ENCODE measurements around the gene FAM193B.
"Not testable (repeated sequence)": the region's sequence is repeated elsewhere in the genome, so short reads cannot be mapped to it uniquely, and the experiment has no call there.

Gene FAM193B

DNA sequence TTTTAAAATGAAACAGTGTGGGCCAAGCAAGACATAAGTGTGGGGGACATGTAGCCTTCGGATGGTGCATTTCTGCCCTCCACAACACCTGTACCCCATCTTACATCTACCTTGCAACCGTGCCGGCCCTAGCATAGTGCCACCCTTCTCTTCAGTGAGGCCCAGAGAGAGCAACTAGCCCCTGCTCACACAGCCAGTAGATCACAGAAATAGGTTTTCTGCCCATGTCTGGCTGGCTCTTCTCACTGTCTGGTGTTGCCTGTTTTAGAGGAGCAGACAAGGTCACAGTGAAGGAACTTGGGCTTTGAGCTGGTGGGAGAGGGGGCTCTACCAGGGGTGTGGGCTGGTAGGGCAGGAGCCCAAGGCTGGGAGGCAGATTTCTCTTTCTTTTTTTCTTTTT, 68.1 kb downstream of the FAM193B start:
- DNase-seq (ENCODE audit: low read depth in 2 of 2): no peak

DNA sequence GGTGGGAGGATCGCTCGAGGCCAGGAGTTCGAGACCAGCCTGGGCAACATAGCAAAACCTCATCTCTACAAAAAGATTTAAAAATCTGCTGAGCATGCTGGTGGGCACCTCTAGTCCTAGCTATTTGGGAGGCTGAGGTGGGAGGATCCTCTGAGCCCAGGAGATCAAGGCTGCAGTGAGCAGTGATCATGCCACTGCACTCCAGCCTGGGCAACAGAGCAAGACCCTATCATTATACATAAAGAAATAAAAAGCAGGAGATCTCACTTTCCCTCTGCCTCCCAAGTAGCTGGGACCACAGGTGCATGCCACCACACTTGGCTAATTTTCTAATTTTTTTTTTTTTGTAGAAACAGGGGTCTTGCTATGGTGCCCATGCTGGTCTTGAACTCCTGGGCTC, 68.6 kb downstream of the FAM193B start:
- DNase-seq (ENCODE audit: low read depth in 2 of 2): not testable (repeated sequence)

DNA sequence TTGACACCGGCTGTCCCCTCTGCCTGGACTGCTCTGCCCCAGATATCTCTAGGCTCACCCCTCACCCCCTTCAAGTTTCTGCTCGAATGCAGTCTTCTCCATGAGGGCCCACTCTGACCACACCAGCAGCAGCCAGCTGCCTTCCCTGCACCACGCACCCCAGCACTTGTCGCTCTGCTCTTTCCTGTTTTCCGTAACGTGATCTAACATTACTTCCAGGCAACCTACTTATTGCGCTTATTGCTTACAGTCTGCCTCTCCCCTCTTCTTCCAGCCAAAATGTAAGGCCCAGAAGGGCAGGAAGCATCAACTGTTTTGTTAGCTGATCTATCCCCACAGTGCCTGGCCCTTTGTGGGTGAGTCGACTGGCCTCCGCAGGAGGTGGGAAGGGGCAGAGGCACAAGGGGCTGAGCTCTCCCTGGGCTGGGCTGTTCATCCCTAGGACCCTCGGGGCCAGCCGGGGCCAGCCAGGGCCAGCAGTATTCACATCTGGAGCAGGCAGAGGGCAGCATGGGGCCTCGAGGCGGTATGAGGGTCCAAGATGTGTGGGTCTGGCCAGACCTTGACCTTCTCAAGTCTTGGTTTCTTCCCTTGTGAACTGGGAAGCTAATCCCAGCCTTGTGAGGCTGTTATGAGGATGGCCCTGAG, 69.3 kb downstream of the FAM193B start:
- DNase-seq (ENCODE audit: low read depth in 2 of 2): no peak

DNA sequence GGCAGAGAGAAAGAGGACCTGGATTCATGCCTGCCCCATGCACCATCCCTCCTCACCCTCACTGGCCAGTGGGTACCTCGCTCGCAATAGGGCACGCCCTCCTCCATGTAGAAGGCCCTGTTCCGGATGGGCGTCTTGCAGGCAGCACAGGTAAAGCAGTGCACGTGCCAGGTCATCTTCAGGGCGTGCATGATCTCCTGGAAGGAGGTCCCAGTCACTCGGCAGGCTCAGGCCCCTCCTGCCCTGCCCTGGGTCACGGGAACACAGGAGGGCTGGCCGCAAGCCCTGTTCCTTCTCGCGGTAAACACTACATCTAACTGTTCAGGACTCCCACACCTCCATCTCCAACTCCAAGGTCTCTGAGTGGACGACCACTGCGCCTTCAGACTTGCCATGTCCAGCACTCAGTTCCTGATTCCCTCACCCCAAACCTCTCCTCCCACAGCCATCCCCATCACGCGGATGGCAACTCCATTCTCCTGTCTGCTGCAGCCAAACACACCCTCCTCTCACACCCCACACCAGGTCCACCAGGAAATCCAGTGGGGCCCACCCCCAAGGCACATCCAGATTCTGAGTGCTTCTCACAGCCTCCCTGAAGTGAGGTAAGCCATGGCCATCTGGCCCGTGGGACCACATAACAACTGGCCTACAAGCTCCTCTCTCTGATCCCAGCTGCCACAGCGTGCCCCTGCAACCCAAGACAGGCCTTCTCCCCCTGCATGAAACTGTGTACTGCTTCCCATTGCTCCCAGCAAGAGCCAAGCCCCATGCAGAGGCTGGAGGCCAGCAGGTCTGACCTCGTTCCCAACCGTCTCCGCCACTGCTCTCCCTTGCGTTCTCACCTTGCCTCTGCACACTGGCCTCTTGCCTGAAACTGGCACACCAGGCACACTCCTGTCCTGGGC, 70.1 kb downstream of the FAM193B start:
- DNase-seq (ENCODE audit: low read depth in 2 of 2): no peak

DNA sequence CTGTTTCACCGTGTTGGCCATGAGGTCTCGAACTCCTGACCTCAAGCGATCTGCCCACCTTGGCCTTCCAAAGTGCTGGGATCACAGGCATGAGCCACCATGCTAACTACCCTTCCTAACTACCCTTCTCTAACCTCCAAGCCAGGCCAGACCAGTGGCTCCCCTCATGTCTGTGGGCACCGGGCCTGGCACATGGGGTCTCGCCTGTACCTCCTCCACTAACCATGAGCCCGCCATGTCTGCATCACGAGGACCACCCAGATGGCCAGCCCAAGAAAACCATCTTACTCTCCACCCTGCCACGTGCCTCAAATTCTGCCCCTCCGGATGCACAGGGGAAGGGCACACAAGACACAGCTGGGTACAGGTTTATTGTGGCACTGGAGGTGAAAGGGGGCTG, 71.3 kb downstream of the FAM193B start:
- DNase-seq (ENCODE audit: low read depth in 2 of 2): no peak

DNA sequence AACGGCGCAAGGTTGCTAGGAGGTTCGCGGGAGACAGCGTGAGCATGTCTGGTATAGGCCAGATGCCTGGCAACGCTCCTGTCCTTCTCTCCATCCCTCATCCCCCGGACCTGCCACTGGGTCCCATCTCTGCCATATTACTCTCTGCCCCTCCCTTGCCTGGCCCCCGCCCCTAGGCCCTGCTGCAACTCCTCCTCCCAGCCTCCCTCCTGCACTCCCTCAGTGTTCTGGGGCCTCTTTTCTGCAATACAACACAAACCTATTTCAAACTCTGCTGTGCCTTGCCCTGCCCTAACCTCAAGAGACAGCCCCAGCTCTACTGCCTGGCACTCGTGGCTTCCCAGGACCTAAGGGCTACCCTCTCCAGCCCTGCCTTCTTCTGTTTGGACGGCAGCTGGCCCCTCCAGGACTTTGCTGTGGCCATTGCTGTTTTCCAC, 72.0 kb downstream of the FAM193B start:
- DNase-seq (ENCODE audit: low read depth in 2 of 2): no peak

DNA sequence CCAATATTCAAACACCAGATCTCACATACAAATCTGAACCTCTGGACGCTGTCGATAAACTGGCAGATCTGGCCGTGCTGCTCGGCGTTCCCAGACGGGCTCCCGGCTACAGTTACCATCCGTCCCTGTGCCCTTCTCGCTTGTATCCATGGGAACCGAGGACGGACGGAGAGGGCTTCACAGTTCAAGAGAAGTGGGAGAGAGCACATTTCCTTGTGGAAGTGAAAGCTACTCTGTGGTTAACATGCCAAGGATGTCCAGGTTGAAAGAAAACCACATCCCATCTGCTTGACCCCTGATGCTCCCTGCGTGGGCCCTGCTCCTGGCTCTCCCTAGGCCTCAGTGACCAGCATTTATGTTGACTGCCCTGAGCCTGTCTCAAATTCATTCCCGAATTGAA, 74.6 kb downstream of the FAM193B start:
- no peak for DNase-seq (ENCODE audit: low read depth in 2 of 2)

DNA sequence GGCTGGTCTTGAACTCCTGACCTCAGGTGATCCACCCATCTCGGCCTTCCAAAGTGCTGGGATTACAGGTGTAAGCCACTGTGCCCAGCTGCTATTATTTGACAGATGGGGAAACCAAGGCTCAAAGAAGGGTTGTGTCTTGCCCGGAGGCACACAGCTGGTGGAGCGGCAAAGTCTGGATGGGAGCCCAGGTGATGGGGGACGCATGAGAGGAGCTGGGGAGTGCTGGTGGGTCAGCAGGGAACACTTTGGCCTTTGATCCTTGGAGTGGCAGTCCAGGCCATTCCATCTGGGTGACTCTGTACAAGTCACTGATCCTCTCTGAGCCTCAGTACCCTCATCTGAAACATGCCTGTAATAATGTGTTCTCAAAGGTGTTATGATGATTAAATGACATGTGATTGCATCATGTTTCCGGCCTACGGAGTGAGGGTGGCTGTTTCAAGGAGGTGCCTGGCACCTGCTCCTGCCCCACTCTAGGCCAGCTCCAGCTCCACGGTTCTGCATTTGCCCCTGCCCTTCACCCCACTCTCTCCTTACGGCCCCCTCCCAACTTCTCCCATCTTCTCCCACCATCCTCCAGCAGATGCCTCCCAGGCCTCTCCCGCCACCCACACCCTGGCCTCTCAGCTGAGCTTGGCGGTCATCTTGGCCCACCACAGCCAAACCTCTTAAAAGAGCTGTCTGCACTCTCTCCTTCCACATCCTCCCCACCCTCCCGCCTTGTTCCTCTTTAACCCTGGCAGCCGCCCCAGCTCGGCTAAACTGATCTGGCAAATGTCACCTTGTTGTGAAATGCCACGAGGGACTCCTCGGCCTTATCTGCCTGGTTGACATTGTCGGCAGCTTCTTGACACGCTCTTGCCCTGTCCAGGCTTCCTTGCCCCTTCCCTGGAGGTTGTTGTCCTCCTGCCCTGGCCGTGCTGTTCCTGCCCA, 75.4 kb downstream of the FAM193B start:
- no peak for DNase-seq (ENCODE audit: low read depth in 2 of 2)

DNA sequence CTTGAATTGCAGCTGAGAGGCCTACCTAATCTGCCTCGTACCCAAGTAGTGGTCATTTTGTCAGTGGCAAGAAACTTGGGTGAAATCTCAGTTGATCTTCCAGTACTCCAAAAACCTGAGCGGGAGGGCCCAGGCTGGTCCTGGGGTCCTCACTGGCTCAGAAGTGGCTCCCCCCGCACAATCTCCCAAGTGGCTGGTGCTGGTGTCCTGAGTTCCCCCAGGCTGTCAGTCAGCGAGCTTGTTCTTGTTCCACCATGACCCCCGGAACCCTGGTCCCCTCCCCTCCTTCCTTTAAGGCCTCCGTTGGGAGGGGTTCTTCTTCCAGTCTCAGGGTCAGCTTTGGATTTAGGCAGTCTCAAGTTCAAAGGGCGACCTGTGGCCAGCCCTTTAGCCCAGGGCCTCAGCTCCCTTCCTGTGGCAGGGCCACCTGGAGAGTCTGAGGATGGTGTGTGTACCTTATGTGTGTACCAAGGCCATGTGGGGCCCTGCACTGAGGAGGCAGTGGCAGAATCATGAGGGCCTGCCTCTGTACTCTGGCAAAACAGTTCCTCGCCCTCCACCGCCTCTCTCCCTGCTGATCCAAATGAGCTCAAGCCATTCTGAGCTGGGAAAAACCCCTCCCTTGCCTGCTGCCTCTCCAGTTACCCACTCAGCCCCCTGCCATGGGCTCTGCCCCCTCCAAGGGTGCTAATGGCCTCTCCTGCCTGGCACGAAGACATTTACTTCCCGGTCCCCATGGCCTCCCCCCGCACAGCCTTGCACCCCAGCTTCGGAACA, 76.5 kb downstream of the FAM193B start:
- no peak for DNase-seq (ENCODE audit: low read depth in 2 of 2)

DNA sequence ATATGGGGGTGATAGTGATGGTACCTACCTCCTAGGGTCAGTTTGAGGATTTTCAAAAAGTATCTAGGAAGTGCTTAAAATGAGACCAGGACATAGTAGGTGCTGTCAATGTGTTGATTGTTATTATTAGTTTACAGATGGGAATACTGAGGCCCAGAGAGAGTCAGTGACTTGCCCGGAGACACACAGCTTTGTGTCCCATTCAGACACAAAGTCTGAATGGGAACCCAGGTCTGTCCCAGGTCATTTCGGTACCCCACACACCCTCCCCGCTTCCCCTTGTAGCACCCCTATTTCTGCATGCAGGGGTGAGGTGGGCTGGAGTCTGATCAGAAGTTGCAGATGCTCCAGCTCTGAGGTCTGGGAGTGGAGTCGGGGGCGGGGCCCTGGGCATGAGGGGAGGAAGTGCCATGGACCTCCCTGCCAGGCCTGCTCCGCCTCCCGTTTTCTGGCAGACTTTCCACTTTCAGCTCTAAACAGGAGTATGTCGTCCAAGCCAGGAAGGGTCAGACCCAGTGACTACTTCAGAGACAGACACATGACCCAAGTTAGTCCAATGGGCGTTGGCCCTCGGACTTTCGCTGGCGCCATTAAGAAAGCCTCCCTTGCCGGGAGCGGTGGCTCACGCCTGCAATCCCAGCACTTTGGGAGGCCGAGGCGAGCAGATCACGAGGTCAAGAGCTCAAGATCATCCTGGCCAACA, 77.7 kb downstream of the FAM193B start:
- no peak for DNase-seq (ENCODE audit: low read depth in 2 of 2)

DNA sequence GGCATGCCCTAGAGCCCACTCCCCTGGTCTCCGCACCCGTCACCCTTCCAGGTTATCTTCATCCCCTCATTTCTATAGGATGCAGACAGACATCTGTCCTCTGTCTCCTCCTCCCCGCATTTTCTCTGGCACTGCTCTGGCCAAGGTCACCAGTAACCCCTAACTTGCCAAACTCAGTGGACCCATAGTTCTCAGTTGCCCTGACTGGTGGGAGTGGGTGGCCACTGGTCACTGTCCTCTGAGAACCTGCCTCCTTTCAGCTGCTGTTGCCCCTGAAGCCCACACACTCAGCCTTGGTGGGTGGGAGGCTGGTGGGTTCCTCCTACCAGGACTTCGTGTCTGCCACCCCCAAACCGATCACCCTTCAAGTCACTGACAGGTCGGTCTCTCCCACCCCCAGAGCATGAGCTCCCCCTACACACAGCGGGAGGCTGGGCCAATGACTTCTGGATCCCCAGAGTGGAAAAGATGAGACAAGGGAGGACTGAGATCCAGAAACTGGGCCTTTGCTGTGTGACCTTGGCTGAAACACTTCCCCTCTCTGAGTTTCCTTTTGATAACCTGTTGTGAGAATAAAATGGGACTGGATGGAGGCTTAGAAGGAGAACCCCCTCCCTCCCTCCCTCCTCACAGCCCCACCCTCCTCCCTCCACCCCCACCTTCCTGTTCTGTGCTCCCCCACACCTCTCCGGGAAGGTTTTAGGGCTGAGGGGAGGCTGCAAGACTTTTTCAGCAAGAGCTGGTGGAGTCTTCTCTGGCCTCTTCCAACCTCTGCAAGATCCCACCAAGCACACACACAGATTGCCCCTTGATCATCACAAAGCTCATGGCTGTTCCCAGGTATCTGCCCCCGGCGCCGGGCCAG, 78.6 kb downstream of the FAM193B start:
- no peak for DNase-seq (ENCODE audit: low read depth in 2 of 2)

DNA sequence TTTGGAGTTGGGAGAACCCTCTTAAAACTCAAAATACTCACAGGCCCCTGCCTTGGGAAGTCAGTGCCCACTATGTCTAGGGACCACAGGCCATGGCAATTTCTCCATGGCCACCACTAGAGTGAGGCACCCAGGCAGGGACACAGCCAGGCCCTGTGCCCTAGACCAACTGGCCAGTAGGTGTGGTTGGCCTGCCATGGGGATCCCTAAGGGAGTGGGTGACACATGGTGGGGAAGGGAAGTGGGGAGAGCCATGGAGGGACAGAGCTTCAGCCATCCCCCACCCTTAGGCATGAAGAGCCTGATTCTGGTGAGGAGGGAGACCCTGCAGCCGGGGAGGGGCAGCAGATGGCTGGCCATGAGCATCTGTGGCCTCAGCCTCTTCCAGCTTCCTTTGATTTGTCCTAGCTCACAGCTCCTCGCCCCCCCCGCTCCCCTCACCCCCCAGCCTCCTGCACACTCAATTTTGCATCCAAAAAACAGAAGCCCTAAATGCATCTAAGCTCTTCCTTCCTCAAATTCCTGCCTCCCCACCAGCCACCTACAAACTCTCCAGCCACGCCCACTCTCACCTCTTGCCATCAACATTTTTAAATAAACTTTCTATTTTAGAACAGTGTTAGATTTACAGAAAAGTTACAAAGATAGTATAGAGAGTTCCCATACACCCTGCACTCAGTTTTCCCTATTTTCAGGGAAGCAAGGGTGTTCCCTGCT, 79.4 kb downstream of the FAM193B start:
- DNase-seq (ENCODE audit: low read depth in 2 of 2): no peak

DNA sequence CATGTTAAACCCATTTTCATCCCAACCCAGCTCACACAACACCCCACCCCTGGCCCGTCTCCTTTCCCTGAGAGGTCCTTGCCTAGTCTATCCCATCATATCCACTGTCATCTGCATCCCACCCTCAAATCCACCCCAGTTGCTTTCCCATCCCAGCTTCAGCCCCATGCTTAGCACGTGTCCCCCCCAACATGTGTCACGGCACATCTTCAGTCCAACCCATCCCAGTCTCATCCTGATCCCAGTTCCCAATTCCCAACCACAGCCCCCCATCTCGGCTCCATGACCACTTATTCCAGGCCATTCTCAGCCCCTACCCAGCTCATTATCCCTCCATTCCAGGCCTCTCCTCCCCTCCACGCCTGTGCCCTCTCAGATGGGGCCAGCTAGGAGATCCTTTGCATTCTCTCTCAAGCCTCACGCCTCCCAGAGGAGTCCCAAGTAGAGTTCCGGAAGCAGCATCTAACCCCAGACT, 80.3 kb downstream of the FAM193B start:
- DNase-seq (ENCODE audit: low read depth in 2 of 2): no peak

DNA sequence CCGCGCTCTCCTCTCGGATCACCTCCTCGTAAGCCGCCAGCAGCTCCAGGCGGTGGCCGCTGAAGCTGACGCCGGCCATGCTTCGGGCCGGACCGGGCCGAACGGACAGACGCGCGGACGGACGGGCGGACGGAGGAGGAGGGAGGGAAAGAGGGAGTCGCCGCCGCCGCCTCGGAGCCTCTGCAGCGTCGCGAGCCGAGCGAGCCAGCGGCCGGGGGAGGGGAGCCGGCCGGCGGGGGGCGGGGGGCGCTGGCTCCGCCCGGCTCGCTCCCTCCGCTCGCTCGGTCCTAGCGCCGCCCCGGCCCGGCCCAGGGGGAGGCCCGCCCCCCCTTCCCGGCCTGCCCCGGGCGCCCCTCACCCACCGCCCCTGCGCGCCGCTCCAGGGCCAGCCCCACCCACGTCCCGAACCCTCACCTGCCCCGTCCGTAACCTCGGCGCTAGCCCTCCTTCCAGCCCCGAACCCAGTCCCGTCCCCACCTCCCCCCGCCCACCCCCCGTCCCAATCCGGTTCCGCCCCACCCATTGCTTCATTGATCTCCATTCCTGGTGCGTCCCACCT, 80.8 kb downstream of the FAM193B start, which contains the start of gene DBN1:
DBN1 (minus strand) TSS at position 192 of the 559 bp plus-strand sequence; CDS start at position 79, 113 bp downstream.
- no peak for DNase-seq (ENCODE audit: low read depth in 2 of 2)

DNA sequence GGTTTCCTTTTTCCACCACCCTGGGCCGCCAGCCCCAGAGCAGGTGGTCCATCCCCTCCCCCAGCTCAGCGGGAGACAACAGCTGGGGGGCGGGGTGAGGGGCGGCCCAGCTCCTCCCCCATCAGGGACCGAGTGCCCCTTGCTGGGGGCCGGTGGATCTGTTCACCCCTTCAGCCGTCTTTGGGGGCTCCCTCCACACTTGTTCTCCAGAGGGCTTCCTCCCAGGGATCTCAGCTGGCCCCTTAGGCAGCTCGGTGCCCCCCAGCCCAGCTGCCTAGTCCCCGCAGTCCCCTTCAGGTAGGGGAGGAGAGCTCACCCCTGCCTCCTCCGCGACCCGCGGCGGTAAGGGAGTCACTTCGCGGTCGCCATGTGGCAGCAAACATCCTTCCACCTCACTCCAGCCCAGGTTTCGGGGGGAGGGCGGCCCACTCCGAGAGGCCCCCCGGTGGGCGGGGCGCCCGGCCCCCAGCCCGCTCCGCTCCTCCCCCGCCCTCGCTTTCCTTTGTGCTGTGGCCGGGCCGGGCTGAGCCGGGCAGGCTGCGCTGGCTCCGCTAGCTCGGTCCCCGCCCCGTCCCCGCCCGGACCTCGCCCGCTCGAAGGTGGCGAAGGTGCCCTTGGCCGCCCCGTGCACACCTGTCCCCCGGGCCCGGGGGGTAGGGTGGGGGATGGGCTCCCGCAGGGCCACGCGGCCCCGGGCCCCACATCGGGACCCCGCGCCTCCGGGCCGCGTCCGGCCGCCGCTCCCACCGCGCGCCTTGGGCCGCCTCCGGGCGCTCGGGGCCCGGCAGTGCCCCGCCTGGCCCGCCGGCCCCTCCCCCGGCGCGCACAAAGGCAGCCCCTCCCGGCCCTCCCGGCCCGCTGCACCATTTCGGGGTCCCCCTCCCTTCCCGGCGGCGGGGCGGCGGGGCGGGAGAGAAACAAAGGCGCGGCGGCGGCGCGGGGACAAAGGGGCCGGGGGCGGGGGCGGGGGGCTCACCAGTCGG, 81.6 kb downstream of the FAM193B start:
- DNase-seq (ENCODE audit: low read depth in 2 of 2): no peak

DNA sequence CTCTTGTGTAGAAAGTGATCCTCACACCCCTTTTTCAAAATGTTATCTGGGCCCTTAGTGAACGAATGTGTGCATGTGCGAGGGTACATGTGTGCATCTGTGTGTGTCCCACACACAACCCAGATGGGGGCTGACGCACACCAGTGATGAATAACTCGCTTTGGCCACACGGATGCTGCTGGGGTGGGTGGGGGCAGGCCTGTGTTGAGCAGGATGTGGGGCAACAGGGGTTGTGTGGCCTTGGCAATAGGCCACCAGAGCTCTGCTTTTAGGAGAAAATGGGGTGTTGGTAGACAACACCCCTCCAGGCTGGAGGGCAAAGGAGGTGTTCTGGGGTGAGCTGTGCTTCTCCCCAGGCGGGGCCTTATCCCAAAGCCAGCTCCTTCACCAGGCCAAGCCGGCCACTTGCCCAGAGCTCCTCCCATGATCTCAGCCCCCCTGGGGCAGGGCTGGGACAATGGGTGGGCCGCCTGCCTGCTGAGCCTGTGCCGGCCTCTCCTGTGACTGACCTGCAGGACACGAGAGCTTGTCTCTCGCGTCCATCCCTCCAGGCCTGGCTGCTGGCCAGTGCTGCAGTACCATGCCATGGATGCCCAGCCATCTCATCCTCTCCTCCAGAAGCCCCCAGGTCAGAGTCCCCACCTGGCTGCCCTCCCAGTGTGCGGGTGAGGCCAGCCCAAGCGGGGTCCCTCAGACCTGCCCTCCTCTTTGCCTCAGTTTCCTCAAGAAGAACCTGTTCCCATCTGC, 82.6 kb downstream of the FAM193B start:
- no peak for DNase-seq (ENCODE audit: low read depth in 2 of 2)
